ENCODE measurements around the gene PEDS1.

DNA sequence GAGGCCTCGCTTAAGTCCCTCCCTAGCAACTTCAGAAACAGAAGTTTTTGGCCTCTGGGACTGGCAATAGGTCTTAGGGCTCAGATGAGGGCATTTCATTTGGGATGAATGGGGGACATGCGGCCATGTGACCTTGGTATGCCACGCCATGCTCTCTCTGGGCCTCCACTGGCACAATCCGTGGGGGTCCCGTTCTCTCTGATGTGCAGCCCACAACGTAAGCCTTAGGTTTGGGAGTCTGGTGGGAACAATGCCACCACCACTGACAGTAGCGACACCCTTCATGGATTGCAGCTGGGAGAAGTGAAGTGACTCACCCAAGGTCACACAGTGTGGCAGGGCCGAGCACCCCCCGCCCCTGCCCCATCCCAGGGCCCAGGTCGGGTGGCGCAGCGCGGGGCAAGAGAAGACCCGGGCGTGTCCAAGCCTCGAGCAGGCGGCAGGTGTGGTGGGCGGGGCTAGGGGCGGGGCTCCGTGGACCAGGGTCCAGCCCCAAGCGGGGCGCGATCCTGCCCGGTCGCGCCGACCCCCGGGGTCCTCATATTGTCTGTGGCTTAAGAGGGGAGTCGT is 36.2 kb upstream of the PEDS1 start:
- TF ChIP-seq, protein P1, sequence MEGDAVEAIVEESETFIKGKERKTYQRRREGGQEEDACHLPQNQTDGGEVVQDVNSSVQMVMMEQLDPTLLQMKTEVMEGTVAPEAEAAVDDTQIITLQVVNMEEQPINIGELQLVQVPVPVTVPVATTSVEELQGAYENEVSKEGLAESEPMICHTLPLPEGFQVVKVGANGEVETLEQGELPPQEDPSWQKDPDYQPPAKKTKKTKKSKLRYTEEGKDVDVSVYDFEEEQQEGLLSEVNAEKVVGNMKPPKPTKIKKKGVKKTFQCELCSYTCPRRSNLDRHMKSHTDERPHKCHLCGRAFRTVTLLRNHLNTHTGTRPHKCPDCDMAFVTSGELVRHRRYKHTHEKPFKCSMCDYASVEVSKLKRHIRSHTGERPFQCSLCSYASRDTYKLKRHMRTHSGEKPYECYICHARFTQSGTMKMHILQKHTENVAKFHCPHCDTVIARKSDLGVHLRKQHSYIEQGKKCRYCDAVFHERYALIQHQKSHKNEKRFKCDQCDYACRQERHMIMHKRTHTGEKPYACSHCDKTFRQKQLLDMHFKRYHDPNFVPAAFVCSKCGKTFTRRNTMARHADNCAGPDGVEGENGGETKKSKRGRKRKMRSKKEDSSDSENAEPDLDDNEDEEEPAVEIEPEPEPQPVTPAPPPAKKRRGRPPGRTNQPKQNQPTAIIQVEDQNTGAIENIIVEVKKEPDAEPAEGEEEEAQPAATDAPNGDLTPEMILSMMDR (IDR thresholded peaks at IDR 0.05; ENCODE audit: low read depth, low read length, missing input control): no peak
- TF ChIP-seq, protein P2, sequence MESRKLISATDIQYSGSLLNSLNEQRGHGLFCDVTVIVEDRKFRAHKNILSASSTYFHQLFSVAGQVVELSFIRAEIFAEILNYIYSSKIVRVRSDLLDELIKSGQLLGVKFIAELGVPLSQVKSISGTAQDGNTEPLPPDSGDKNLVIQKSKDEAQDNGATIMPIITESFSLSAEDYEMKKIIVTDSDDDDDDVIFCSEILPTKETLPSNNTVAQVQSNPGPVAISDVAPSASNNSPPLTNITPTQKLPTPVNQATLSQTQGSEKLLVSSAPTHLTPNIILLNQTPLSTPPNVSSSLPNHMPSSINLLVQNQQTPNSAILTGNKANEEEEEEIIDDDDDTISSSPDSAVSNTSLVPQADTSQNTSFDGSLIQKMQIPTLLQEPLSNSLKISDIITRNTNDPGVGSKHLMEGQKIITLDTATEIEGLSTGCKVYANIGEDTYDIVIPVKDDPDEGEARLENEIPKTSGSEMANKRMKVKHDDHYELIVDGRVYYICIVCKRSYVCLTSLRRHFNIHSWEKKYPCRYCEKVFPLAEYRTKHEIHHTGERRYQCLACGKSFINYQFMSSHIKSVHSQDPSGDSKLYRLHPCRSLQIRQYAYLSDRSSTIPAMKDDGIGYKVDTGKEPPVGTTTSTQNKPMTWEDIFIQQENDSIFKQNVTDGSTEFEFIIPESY (IDR thresholded peaks at IDR 0.05): no peak
- no peak for TF ChIP-seq NR2F2 (IDR thresholded peaks at IDR 0.05)
- no peak for TF ChIP-seq EGR1 (IDR thresholded peaks at IDR 0.05; ENCODE audit: low read depth in 2 of 2)
- TF ChIP-seq RAD21 (IDR thresholded peaks at IDR 0.05): no peak
- TF ChIP-seq TAF1 (conservative IDR thresholded peaks at IDR 0.05): no peak
- TF ChIP-seq, protein P3, sequence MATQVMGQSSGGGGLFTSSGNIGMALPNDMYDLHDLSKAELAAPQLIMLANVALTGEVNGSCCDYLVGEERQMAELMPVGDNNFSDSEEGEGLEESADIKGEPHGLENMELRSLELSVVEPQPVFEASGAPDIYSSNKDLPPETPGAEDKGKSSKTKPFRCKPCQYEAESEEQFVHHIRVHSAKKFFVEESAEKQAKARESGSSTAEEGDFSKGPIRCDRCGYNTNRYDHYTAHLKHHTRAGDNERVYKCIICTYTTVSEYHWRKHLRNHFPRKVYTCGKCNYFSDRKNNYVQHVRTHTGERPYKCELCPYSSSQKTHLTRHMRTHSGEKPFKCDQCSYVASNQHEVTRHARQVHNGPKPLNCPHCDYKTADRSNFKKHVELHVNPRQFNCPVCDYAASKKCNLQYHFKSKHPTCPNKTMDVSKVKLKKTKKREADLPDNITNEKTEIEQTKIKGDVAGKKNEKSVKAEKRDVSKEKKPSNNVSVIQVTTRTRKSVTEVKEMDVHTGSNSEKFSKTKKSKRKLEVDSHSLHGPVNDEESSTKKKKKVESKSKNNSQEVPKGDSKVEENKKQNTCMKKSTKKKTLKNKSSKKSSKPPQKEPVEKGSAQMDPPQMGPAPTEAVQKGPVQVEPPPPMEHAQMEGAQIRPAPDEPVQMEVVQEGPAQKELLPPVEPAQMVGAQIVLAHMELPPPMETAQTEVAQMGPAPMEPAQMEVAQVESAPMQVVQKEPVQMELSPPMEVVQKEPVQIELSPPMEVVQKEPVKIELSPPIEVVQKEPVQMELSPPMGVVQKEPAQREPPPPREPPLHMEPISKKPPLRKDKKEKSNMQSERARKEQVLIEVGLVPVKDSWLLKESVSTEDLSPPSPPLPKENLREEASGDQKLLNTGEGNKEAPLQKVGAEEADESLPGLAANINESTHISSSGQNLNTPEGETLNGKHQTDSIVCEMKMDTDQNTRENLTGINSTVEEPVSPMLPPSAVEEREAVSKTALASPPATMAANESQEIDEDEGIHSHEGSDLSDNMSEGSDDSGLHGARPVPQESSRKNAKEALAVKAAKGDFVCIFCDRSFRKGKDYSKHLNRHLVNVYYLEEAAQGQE (IDR thresholded peaks at IDR 0.05): no peak
- no peak for TF ChIP-seq YY1 (IDR thresholded peaks at IDR 0.05)
- no peak for TF ChIP-seq GABPA (IDR thresholded peaks at IDR 0.05 in 1 of 2, conservative IDR thresholded peaks at IDR 0.05 in 1 of 2)
- peak in 1 of 2 donors; percentile 0 for TF ChIP-seq JUND (IDR thresholded peaks at IDR 0.05)
- TF ChIP-seq, protein P4, sequence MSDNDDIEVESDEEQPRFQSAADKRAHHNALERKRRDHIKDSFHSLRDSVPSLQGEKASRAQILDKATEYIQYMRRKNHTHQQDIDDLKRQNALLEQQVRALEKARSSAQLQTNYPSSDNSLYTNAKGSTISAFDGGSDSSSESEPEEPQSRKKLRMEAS (IDR thresholded peaks at IDR 0.05): no peak
- TF ChIP-seq SP1 (IDR thresholded peaks at IDR 0.05): no peak
- no peak for TF ChIP-seq HNF4G (IDR thresholded peaks at IDR 0.05)
- no peak for TF ChIP-seq FOXA1 (IDR thresholded peaks at IDR 0.05)
